ENCODE measurements around the gene ADAMTS15. TPM values are rescaled to one million over a fixed set of nuclear protein-coding genes. Genes with fewer than 3 reads are reported as not detected.

ADAMTS15 gene
- total RNA-seq, 1 donor from 2014 or later = 1.2 TPM

DNA sequence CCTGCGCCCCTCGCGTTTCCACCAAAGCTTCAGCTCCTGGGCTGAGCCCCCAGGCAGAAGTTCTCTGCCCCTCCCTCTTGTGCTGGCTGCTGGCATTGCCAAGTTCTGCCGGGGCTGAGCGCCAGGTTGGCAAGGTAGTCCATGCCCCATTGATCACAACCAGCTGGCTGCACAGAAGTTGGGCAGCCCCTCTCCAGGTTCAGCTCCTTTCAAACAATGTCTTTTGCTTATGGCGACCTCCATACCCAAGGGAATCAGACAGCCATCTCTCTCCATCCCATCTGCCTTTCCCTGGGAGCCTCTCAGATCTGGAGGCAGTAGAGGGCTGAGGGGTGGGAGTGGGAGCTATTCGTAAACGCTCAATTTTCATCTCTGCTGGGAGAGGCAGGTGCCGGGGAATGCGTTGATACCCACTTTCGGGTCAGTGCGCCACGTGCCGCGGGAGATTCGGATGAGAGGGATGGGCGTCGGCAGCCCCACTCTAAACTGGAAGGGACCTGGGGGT is 21.6 kb upstream of the ADAMTS15 start:
- no peak for DNase-seq (ENCODE audit: low spot score, unreplicated experiment)
- H3K4me3 Mint-ChIP-seq (ENCODE audit: low read depth) = peak overlapping the region; percentile 58
- H3K36me3 Mint-ChIP-seq (ENCODE audit: insufficient read depth) = no peaks in the 10 kb centered on the region
- no peak overlapping the region for H3K27ac Mint-ChIP-seq
- no peaks in the 10 kb centered on the region for H3K9me3 Mint-ChIP-seq (ENCODE audit: low read depth)
- peaks cover 81% of the 10 kb centered on the region for H3K27me3 Mint-ChIP-seq
- H3K4me1 Mint-ChIP-seq (ENCODE audit: low read depth) = peaks cover 7% of the 10 kb centered on the region
- TF ChIP-seq, protein P1, sequence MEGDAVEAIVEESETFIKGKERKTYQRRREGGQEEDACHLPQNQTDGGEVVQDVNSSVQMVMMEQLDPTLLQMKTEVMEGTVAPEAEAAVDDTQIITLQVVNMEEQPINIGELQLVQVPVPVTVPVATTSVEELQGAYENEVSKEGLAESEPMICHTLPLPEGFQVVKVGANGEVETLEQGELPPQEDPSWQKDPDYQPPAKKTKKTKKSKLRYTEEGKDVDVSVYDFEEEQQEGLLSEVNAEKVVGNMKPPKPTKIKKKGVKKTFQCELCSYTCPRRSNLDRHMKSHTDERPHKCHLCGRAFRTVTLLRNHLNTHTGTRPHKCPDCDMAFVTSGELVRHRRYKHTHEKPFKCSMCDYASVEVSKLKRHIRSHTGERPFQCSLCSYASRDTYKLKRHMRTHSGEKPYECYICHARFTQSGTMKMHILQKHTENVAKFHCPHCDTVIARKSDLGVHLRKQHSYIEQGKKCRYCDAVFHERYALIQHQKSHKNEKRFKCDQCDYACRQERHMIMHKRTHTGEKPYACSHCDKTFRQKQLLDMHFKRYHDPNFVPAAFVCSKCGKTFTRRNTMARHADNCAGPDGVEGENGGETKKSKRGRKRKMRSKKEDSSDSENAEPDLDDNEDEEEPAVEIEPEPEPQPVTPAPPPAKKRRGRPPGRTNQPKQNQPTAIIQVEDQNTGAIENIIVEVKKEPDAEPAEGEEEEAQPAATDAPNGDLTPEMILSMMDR (IDR thresholded peaks at IDR 0.05; ENCODE audit: unreplicated experiment) = no peak

DNA sequence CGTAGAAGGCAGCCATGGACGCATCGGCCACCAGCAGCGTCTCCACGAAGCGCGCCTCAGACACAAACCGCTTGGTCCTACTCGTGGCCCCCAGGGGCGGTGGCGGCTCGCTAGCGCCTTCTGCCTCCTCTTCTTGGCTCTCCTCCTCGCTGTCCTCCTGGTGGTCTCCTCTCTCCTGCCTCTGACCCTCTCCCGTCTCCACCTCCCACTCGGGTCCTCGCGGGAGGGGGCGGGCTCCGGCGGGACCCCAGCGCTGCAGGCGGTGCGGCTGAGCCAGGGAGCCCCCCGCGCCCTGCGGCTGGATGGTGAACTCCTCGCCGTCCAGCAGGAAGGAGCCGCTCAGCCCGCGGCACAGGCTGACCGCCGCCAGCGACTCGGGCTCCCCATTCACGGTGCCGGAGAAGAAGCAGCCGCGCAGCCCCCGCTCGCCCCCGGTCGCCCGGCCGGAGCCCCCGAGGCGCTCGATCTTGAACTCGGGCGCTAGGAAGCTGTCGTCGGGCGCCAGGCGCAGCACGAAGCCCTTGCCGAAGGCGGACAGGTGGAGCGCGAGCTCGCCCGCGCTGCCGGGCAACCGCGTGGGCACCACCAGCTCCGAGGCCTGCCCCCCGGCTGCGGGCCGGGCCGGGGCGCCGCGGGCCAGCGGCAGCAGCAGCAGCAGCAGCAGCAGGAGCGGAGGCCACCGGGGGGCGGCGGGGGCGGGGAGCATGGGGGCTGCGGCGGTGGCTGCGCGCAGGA is 20.7 kb upstream of the ADAMTS15 start:
- H3K4me1 Mint-ChIP-seq (ENCODE audit: low read depth) = peaks cover 7% of the 10 kb centered on the region
- no peaks in the 10 kb centered on the region for H3K36me3 Mint-ChIP-seq (ENCODE audit: insufficient read depth)
- TF ChIP-seq, protein P1 (IDR thresholded peaks at IDR 0.05; ENCODE audit: unreplicated experiment) = peak; percentile 38
- no peaks in the 10 kb centered on the region for H3K9me3 Mint-ChIP-seq (ENCODE audit: low read depth)
- DNase-seq (ENCODE audit: low spot score, unreplicated experiment) = peak; percentile 16
- peaks cover 76% of the 10 kb centered on the region for H3K27me3 Mint-ChIP-seq
- H3K4me3 Mint-ChIP-seq (ENCODE audit: low read depth) = peak overlapping the region; percentile 58
- no peak overlapping the region for H3K27ac Mint-ChIP-seq

DNA sequence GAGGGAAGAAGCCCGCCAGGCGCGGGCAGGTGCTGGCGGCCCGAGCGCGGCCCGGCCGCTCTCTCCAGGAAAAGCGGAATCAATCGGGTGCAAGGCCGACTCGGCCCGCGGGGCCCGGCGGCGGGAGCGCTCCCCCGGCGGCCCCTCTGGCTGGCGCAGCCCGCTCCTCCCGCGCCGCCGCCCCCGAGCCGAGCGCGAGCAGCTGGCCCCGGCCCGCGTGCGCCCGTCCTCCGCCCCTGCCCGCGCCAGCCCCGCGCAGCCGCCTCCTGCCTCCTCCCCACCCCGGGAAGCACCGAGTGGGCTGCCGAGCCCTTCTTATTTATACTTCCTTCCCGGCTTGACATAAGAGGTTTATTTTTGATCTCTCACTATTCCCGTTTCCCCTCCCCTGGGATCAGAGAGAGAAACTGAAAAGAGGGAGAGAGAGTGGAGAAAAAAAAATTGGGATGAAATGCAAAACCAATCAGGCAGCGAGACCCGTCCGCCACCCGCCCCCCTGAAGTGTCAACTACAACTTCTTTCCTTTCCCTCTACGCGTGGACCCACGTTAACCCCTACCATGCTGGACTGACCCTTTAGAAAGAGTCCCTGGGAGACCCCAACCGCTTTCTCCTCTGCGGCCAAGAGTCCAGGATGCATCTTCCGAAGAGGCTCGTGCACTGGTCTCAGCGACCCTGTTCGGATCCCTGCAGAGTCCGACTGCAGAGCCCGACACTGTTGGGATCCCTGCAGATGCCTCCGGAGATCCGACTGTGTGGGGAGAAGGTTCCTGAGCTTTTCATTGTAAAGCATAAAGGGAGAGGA is 19.9 kb upstream of the ADAMTS15 start, which contains the start of gene ADAMTS8:
Gene ADAMTS8 (minus strand): TSS at position 294 of the 804 bp plus-strand sequence. CDS start 323 bp downstream, outside the sequence.
- Mint-ChIP-seq H3K27me3 (peaks cover 68% of the 10 kb centered on the region), H3K36me3 (ENCODE audit: insufficient read depth) (no peaks in the 10 kb centered on the region), H3K27ac (no peak within 1 kb of the TSS), H3K9me3 (ENCODE audit: low read depth) (no peaks in the 10 kb centered on the region), H3K4me1 (ENCODE audit: low read depth) (peaks cover 7% of the 10 kb centered on the region), H3K4me3 (ENCODE audit: low read depth) (peak within 1 kb of the TSS; percentile 73)
- TF ChIP-seq, protein P1 (IDR thresholded peaks at IDR 0.05; ENCODE audit: unreplicated experiment) = no peak
- DNase-seq (ENCODE audit: low spot score, unreplicated experiment) = peak; percentile 16

DNA sequence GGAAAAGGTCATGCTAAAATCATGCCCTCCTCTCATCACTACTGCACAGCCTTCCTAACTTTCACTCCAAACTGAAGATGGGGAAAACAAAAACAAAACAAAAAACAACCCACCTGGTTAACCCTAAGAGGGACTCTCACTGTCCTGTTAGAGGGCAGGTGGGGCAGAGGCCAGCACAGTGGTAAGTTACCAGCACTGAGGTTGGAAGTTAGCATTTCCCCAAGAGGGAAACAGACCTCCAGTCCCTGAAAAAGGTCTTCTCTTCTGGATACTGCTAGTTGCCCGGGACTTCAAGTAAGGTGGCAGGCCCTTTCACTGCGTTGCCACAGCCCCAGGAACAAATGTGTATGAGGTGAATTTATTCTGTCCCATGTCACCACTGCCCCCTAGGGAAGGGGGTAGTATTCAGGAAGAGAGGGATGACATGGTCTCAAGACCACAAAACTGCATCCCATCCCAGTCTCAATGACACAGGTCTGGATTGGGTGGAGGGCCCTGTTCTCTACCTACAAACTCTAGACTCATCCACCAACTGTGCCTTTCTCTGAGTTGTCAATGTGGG is 19.2 kb upstream of the ADAMTS15 start:
- Mint-ChIP-seq H3K27me3 (peaks cover 63% of the 10 kb centered on the region), H3K4me3 (ENCODE audit: low read depth) (peak overlapping the region; percentile 73), H3K27ac (no peak overlapping the region)

More for the DNA sequence above, 19.2 kb upstream of the ADAMTS15 start:
- Mint-ChIP-seq H3K36me3 (ENCODE audit: insufficient read depth) (no peaks in the 10 kb centered on the region), H3K9me3 (ENCODE audit: low read depth) (no peaks in the 10 kb centered on the region), H3K4me1 (ENCODE audit: low read depth) (peaks cover 7% of the 10 kb centered on the region)
- TF ChIP-seq, protein P1 (IDR thresholded peaks at IDR 0.05; ENCODE audit: unreplicated experiment) = no peak
- no peak for DNase-seq (ENCODE audit: low spot score, unreplicated experiment)
